ENCODE results near the gene NUP188. TPM values are rescaled to one million over a fixed set of nuclear protein-coding genes. Genes with fewer than 3 reads are reported as not detected.

NUP188 gene
- total and polyA plus RNA-seq, 2 experiments from 2014 or later, result 35.8 to 52.0 TPM

DNA sequence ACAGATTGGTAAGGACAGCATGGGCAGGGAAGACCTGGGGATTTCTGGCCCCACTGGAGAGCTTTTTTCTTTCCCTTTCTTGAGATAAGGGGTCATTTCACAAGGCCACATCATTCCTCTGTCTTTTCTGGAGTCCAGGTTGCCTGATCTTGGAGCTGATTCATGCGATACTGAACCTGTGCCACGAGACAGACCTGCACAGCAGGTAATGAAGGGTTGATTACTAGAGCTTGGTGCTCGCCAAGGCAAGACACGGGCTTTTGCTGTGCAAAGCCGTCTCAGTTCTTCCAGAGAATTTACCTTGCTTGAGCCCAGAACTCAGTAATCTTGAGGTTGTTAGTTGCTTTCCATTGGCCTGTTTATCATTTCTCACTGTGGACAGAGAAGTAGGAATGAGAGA, 39.2 kb downstream of the NUP188 start:
- H3K4me3 ChIP-seq, result no peak overlapping the region
- H3K27me3 ChIP-seq, result no peaks in the 10 kb centered on the region
- H3K36me3 ChIP-seq, result peaks cover 63% of the 10 kb centered on the region
- no peaks in the 10 kb centered on the region for H3K4me1 ChIP-seq (ENCODE audit: low read depth)
- H3K9me3 ChIP-seq (ENCODE audit: low read depth), result no peaks in the 10 kb centered on the region
- TF ChIP-seq, protein P1, sequence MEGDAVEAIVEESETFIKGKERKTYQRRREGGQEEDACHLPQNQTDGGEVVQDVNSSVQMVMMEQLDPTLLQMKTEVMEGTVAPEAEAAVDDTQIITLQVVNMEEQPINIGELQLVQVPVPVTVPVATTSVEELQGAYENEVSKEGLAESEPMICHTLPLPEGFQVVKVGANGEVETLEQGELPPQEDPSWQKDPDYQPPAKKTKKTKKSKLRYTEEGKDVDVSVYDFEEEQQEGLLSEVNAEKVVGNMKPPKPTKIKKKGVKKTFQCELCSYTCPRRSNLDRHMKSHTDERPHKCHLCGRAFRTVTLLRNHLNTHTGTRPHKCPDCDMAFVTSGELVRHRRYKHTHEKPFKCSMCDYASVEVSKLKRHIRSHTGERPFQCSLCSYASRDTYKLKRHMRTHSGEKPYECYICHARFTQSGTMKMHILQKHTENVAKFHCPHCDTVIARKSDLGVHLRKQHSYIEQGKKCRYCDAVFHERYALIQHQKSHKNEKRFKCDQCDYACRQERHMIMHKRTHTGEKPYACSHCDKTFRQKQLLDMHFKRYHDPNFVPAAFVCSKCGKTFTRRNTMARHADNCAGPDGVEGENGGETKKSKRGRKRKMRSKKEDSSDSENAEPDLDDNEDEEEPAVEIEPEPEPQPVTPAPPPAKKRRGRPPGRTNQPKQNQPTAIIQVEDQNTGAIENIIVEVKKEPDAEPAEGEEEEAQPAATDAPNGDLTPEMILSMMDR (IDR thresholded peaks at IDR 0.05; ENCODE audit: low read depth, low read length), result no peak
- no peak for DNase-seq (ENCODE audit: low read depth in 1 of 2, low spot score in 1 of 2)
- no peak overlapping the region for H3K27ac ChIP-seq

DNA sequence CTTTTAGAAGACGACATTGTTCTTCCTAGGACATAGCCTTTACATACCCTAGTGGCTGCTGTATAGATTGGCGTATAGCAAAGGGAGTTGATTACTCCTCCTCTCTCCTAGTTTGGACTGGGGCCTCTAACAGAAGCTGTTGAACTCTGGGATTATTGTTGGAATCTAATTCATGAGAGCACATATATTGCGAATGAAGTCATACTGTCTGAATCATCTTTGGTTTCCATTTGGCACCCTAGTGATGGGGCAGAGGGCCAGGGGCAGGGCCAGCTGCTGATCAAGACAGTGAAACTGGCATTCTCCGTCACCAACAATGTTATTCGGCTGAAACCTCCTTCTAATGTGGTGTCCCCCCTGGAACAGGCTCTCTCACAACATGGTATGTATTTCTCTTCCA, 40.3 kb downstream of the NUP188 start:
- peaks cover 57% of the 10 kb centered on the region for H3K36me3 ChIP-seq
- no peaks in the 10 kb centered on the region for H3K4me1 ChIP-seq (ENCODE audit: low read depth)
- H3K9me3 ChIP-seq (ENCODE audit: low read depth), result no peaks in the 10 kb centered on the region
- H3K27ac ChIP-seq, result no peak overlapping the region
- TF ChIP-seq, protein P1 (IDR thresholded peaks at IDR 0.05; ENCODE audit: low read depth, low read length), result no peak
- peak in 1 of 2 donors; percentile 63 for DNase-seq (ENCODE audit: low read depth in 1 of 2, low spot score in 1 of 2)
- no peaks in the 10 kb centered on the region for H3K27me3 ChIP-seq
- H3K4me3 ChIP-seq, result no peak overlapping the region

DNA sequence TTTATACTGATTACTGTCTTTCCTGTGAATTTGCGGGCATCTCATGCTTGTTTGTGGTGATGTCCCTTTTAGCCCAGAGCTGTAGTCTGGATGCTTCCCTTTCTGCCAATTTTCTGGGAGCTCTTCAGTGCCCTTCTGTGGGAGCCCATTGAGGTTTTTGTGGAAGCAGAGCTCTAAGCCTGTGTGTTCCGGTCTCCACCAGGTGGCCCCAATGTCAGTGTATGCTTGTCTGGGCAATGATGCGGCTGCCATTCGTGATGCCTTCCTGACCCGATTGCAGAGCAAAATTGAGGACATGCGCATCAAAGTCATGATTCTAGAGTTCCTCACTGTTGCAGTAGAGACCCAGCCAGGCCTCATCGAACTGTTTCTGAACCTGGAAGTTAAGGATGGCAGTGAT, 45.5 kb downstream of the NUP188 start:
- no peaks in the 10 kb centered on the region for H3K4me1 ChIP-seq (ENCODE audit: low read depth)
- peak; percentile 20 to 26 for DNase-seq (ENCODE audit: low read depth in 1 of 2, low spot score in 1 of 2)
- H3K9me3 ChIP-seq (ENCODE audit: low read depth), result no peaks in the 10 kb centered on the region
- peaks cover 70% of the 10 kb centered on the region for H3K36me3 ChIP-seq
- H3K27me3 ChIP-seq, result no peaks in the 10 kb centered on the region
- no peak overlapping the region for H3K4me3 ChIP-seq
- H3K27ac ChIP-seq, result no peak overlapping the region
- TF ChIP-seq, protein P1 (IDR thresholded peaks at IDR 0.05; ENCODE audit: low read depth, low read length), result peak; percentile 9

DNA sequence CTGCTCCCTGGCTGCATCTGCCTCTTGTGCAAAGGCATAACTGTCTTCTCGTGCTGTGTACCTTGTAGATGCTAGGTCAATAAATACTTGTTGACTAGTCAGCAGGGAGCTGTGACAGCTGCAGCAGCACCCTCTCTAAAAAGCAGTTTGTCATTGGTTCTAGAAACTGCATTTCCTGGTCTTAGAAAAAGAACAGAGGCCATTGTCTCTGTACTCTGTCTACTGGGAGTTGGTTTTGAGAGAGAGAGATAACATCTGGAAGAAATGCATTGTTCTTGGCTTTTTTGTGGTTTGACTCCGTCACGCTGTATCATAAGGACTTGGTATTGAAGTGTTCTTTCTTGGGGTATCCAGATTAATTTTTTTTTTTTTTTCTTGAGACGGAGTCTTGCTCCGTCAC, 48.3 kb downstream of the NUP188 start:
- Histone ChIP-seq H3K4me3 (no peak overlapping the region), H3K27ac (no peak overlapping the region), H3K36me3 (peaks cover 60% of the 10 kb centered on the region), H3K4me1 (ENCODE audit: low read depth) (no peaks in the 10 kb centered on the region), H3K9me3 (ENCODE audit: low read depth) (no peaks in the 10 kb centered on the region), H3K27me3 (no peaks in the 10 kb centered on the region)
- TF ChIP-seq, protein P1 (IDR thresholded peaks at IDR 0.05; ENCODE audit: low read depth, low read length), result no peak
- peak in 1 of 2 donors; percentile 89 for DNase-seq (ENCODE audit: low read depth in 1 of 2, low spot score in 1 of 2)

DNA sequence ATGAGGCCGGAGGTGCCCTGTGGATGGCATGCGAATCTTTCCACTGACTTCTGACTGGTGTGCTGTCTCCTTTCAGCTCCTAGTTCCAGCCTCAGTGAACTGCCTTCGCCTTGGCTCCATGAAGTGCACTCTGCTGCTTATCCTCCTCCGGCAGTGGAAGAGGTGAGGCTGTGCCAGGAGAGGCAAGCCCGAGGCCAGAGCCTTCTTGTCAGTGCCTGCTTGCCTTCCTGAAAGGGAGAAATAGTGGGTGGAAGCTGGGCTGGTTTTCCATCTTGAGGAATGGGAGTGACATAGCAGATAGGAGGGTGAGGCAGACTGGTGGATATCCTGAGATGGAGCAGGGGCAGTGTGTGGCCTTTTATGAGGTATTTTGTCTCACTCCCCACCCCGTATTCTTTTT, 51.0 kb downstream of the NUP188 start:
- no peak overlapping the region for H3K27ac ChIP-seq
- no peaks in the 10 kb centered on the region for H3K4me1 ChIP-seq (ENCODE audit: low read depth)
- H3K27me3 ChIP-seq, result no peaks in the 10 kb centered on the region
- no peaks in the 10 kb centered on the region for H3K9me3 ChIP-seq (ENCODE audit: low read depth)
- H3K36me3 ChIP-seq, result peaks cover 64% of the 10 kb centered on the region
- no peak for DNase-seq (ENCODE audit: low read depth in 1 of 2, low spot score in 1 of 2)
- TF ChIP-seq, protein P1 (IDR thresholded peaks at IDR 0.05; ENCODE audit: low read depth, low read length), result no peak
- no peak overlapping the region for H3K4me3 ChIP-seq

All from cardiac muscle cell (in vitro differentiated cells and primary cell).